H1 (cell line): ENCODE measurements around the gene SIKE1. TPM values are rescaled to one million over a fixed set of nuclear protein-coding genes. Genes with fewer than 3 reads are reported as not detected.

Experiments
- EZH2 ChIP-seq: fragments of 200-600 bp; sonication (generic); IDR thresholded peaks from 2 replicates; pipeline ENCODE4 v1.7.1; 2012; ENCODE audit warnings: low read depth, mild to moderate bottlenecking, moderate library complexity, low read length, inconsistent platforms; ENCODE audit not compliant: severe bottlenecking
- NRF1 ChIP-seq: IDR thresholded peaks from 2 replicates; pipeline ENCODE4 v1.6.1; 2011; ENCODE audit warnings: mild to moderate bottlenecking, low read depth, low read length, improper control_type of control experiment
- polyA plus RNA-seq, 7 experiments: library from polyadenylated mRNA; depleted of rRNA in 3 of 7; stranded (reverse) in 5 of 7; unstranded in 2 of 7; fragments of >200 nt in 5 of 7; fragments of 200-250 nt in 2 of 7; gene quantifications; 1 replicate in 5 of 7; 2 replicates in 1 of 7; 4 replicates in 1 of 7; pipeline versions ENCODE4 v1.2.1 to v1.2.3, GENCODE V29; 2011 to 2013; ENCODE audit warnings: missing spikeins in 2 of 7, mixed read lengths in 2 of 7
- total RNA-seq: library from RNA; stranded (reverse); fragmentation: NEBNext Ultra II Directional; extraction: Animal tissue kit (Norgen Biotek cat#: 25700); gene quantifications from 2 replicates; pipeline ENCODE4 v1.2.1, GENCODE V29; 2021
- TF ChIP-seq, protein P1 (sequence below): IDR thresholded peaks from 2 replicates; pipeline ENCODE4 v1.6.1; 2011; ENCODE audit warnings: low read depth, mild to moderate bottlenecking, low read length; ENCODE audit not compliant: insufficient read depth
- TF ChIP-seq, protein P2 (sequence below): IDR thresholded peaks from 2 replicates; pipeline ENCODE4 v1.6.1; 2012; ENCODE audit warnings: inconsistent platforms

SIKE1 gene
- total and polyA plus RNA-seq, 2 of the 8 experiments (the other 6 are each of a cell fraction or from before 2014, with no cell fraction given), result 20.5 to 79.9 TPM

DNA sequence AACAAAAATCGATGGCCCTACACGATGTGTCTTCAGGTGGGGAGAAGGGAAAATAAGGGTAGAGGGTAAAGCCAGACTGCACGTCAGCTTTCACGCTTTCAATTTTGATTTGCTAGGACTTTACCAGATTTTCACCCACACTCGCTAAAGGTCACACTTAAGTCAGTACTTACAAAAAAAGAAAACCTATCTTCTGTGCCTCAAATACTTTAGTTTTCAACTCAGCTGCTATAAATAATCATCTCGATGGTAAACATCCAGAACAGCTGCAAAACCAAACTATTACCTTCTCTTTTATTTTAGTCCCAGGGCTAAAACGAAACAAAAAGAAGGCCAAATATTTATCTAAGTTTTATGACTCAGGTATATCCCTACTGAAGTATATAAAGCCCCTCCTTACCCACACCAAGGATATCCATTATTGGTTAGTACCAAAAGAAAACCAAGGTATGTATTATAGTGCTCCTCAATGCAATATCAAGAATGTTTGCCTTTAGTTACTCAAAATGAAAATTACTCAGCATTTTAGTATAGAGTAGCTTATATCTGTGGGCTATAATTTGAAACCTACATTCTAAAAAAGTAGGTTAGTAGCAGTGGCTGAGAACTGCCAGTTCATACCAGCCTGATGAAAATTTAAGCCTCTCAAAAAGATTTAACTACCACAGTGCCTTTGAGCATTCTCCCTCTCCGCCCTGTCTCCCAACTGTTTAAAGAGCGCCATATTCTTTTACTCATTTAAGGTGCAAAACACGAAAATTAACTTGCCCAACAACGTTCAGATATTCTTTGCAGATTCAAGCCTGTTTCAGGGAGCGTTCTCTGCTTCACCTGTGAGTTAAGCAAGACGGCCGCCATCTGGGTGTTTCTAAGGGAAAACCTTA lies 24.2 kb downstream of the SIKE1 start (continued):
- TF ChIP-seq, protein P1, sequence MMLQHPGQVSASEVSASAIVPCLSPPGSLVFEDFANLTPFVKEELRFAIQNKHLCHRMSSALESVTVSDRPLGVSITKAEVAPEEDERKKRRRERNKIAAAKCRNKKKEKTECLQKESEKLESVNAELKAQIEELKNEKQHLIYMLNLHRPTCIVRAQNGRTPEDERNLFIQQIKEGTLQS, result no peak
- TF ChIP-seq, protein P2, sequence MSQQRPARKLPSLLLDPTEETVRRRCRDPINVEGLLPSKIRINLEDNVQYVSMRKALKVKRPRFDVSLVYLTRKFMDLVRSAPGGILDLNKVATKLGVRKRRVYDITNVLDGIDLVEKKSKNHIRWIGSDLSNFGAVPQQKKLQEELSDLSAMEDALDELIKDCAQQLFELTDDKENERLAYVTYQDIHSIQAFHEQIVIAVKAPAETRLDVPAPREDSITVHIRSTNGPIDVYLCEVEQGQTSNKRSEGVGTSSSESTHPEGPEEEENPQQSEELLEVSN, result no peak
- TF ChIP-seq NRF1 (no peak), EZH2 (no peak)
